ENCODE data around the gene TGIF2.
A peak's percentile ranks its signal among the peaks of the same experiment; 100 is the strongest.

TGIF2 gene

DNA sequence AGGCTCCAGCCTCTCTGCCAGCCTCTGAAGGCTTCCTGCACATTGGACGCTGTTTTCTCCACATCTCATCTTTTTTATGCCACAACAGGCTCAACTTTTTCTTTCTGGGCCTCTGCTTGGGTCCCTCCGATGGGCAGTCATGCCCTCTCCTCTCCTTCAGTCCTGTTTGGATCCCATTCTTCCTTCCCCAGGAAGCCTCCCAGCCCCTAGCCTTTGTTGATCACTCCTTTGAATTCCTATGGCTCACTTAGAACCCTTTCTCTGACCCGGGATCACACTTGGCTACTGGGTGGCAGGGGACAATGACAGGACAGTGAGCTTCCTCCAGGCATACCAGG, 68.1 kb downstream of the TGIF2 start:
- no peak for DNase-seq
- Histone ChIP-seq H3K9me3 (ENCODE audit: control extremely low read depth in 1 of 5, control insufficient read depth in 4 of 5, insufficient read depth in 2 of 5, low read depth in 1 of 5, low read length in 4 of 5) (no peaks in the 10 kb centered on the region), H3K4me1 (ENCODE audit: control extremely low read depth in 1 of 4, control insufficient read depth in 4 of 4, insufficient read depth in 4 of 4, low read length in 3 of 4) (peaks cover 8 to 45% (median 38%) of the 10 kb centered on the region in 4 experiments), H3K4me3 (ENCODE audit: control insufficient read depth in 1 of 7, extremely low read depth in 1 of 7, insufficient read depth in 4 of 7, low read depth in 2 of 7, low read length in 6 of 7) (no peak overlapping the region), H3K27me3 (replicated peaks in 2 of 5; ENCODE audit: control insufficient read depth in 4 of 5, insufficient read depth in 5 of 5, low read length in 4 of 5) (no peaks in the 10 kb centered on the region), H3K36me3 (ENCODE audit: control insufficient read depth in 4 of 4, insufficient read depth in 4 of 4, low read length in 3 of 4) (peaks cover 2 to 26% (median 17%) of the 10 kb centered on the region in 4 experiments), H3K27ac (ENCODE audit: insufficient read depth in 1 of 2, low read depth in 1 of 2, low read length in 2 of 2, poor library complexity in 1 of 2, severe bottlenecking in 2 of 2) (no peak overlapping the region)
- WGBS (ENCODE audit: insufficient coverage): 92% methylated on average over 2 of the region's 3 CpGs
- ChIA-PET CTCF (interaction anchor here (1.4 to 2.1 kb wide), 2 partner anchors 27 to 29 kb away, joined by 3 to 8 read pairs; no protein-coding TSS in a partner anchor), POLR2A (no interaction called here)

DNA sequence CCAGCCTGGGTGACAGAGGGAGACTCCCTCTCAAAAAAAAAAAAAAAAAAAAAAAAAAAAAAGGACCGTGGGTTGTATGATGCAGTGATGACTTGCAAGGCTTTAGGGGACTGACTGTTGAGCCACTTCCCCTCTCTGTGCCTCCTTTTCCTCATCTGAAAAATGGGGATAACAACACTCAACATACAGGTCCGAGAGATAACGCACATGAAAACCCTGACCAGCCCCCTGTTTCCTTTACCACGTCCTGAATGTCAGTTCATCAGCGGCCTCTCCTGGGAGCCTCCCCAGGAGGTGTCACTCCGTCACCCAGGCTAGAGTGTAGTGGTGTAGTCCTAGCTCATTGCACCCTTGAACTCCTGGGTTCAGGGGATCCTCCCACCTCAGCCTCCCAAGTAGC, 68.7 kb downstream of the TGIF2 start:
- no peak overlapping the region for H3K27ac ChIP-seq (ENCODE audit: insufficient read depth in 1 of 2, low read depth in 1 of 2, low read length in 2 of 2, poor library complexity in 1 of 2, severe bottlenecking in 2 of 2)
- H3K4me3 ChIP-seq (ENCODE audit: control insufficient read depth in 1 of 7, extremely low read depth in 1 of 7, insufficient read depth in 4 of 7, low read depth in 2 of 7, low read length in 6 of 7): no peak overlapping the region
- no peaks in the 10 kb centered on the region for H3K9me3 ChIP-seq (ENCODE audit: control extremely low read depth in 1 of 5, control insufficient read depth in 4 of 5, insufficient read depth in 2 of 5, low read depth in 1 of 5, low read length in 4 of 5)
- peak in 2 of 3 donors; percentile 56 to 64 for DNase-seq
- POLR2A ChIA-PET: interaction anchor here (0.9 kb wide), 1 partner anchor 9 kb away, joined by 3 read pairs; no protein-coding TSS in a partner anchor
- no peaks in the 10 kb centered on the region for H3K27me3 ChIP-seq (replicated peaks in 2 of 5; ENCODE audit: control insufficient read depth in 4 of 5, insufficient read depth in 5 of 5, low read length in 4 of 5)
- 62% methylated on average over 3 of the region's 6 CpGs for WGBS (ENCODE audit: insufficient coverage)
- H3K4me1 ChIP-seq (ENCODE audit: control extremely low read depth in 1 of 4, control insufficient read depth in 4 of 4, insufficient read depth in 4 of 4, low read length in 3 of 4): peaks cover 10 to 51% (median 41%) of the 10 kb centered on the region in 4 experiments
- H3K36me3 ChIP-seq (ENCODE audit: control insufficient read depth in 4 of 4, insufficient read depth in 4 of 4, low read length in 3 of 4): peaks cover 0 to 26% (median 17%) of the 10 kb centered on the region in 4 experiments
- CTCF ChIA-PET: interaction anchor here (0.7 to 2.1 kb wide), 3 partner anchors 18 to 30 kb away, joined by 3 to 8 read pairs (median 3); no protein-coding TSS in a partner anchor

Data from common myeloid progenitor, CD34-positive (primary cell).